SIG-M5 treated with dmso at 0.1 percent for 504 hours (cell line): ENCODE results near the gene ZNG1F.
"Not testable (repeated sequence)": the region's sequence is repeated elsewhere in the genome, so short reads cannot be mapped to it uniquely, and the experiment has no call there.

Experiments
- DNase-seq: peaks from one replicate; lab custom pipeline; 2025; ENCODE audit not compliant: unreplicated experiment; lab: John Stamatoyannopoulos, UW

The ZNG1F gene

DNA sequence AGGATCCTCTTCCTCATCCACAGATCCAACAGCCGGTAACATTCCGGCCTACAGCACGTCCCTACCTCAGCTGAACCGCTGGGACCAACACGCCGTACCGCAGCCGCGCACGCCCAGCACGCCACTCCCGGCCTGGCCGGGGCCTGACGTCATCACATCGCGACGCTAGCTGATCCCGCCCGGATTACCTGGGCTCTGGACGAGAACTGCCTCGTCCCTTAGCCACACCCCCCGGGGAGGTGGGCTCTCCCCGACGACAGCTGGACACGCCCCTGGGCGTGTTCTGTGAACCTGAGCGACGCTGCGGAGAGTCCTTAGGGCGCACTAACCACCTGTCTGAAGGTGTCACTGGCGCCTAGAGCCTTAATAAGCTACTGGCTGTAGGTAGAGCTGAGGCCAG lies at the start of gene ZNG1F:
Gene ZNG1F, minus strand, starts transcription at position 101 of the 400 bp plus-strand sequence. Its CDS starts 59 bp downstream, at position 42.
- DNase-seq, result not testable (repeated sequence)

DNA sequence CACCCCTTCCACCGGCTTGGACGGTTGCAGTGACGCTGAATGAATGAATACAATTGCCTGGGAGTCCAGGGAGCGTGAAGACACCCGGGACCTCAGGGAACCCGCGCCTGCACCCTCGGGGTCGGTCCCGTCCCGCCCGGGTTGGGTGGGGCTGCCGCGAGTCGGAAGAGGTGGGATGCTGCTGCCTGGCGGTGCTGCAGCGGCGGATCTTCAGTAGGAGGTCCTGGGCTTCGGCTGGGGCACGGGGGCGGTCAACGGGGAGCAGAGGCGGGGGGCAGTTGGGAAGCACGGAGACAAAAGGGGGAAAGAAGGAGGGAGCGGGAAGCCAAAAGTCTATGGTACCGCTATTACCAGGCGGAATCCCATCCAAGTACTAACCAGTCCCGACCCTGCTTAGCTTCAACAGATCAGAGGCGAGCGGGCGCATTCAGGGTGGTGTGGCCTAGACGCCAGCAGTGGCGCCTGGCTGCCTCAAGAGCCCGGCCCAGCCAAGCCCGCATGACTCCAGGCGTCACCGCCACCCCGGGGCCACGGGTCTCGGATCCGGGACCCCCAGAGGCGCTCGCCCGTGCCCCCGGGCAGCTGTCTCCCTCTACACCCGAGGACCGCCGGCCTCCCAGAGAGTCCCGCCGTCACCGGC lies 48.1 kb upstream of the ZNG1F start:
- not testable (repeated sequence) for DNase-seq

DNA sequence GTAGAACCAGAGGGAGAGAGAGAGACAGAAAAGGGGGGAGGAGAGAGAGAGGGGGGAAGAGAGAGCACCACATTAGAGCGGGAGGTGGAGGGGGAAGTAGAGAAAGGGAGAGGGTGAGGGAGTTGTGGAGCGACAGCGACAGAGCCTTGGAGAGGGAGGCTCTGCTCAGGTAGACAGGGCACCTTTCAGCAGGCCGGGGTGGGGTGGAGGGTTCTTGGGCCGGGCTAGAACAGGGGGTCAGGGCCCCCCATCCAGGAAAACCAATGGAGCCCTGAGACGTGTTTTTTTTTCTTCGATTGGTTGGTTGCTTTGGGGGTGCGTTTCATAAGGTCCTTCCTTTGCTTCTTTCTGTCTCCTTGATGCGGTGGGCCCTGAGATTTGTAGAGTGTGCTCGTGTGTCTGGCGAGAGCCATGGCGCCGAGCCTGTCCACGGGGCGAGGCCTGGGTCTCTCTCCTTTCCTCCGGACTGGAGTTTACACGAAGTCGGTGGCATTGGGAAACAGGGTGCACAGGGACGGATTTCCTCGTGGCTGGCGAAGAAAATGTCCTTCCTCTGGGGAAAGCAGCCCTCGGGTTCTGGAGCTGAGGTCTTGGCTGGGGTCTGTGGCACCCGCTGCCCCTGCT lies 47.5 kb upstream of the ZNG1F start:
- not testable (repeated sequence) for DNase-seq

DNA sequence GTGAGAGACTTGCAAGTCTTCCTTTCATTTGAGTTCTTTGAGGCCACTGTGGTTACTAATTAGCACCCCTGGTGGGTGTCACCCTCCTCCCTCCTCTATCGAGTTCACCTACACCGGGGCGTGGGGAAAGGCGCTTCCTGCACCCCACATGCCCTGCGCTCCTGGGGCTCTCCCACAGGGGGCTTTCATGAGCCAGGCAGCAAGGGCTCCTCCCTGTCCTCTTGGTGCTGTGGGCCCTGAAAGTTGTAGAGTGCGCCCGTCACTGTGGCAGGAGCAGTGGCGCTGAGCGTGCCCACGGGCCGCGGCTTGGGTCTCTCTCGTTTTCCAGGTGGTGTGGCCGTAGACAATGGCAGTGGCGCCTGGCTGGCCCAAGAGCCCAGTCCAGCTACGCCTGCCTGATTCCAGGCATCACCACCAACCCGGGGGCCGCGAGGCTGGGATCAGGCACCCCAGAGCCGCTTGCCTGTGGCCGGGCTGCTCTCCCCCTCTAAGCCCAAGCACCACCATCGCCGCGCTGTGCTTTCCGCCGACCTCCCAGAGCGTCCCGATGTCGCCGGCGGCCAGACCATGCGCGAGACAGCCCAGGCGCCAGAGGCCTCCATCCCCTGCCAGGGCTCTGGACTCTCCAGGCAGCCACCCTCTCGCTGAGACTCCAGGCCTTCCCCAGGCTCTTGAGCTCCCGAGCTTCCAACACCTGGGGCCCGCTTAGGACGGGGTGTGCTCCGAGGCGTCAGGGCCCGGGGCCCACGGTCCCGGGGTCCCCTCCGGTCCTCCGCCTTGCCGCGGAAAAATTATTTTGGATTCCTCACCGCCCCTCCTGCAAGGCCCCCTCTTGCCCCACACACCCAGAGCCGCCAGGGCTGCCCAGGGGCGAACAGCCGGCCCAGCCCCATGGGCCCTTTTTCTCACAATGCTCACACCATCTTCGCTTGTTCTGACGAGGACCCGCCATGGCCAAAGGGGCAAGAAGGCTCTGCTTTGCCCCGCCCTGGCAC lies 46.0 kb upstream of the ZNG1F start:
- not testable (repeated sequence) for DNase-seq

DNA sequence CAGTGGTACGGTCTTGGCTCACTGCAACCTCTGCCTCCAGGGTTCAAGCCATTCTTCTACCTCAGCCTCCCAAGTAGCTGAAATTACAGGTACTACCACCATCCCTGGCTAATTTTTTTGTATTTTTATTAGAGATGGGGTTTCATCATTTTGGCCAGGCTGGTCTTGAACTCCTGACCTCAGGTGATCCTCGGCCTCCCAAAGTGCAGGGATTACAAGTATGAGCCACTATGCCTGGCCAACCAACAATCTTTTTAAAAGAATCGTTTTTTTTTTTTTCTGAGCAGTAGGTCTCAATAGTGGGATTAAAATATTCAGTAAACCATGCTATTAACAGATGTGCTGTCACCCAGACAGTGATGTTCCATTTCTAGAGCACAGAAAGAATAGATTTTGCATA lies 45.1 kb upstream of the ZNG1F start:
- not testable (repeated sequence) for DNase-seq

DNA sequence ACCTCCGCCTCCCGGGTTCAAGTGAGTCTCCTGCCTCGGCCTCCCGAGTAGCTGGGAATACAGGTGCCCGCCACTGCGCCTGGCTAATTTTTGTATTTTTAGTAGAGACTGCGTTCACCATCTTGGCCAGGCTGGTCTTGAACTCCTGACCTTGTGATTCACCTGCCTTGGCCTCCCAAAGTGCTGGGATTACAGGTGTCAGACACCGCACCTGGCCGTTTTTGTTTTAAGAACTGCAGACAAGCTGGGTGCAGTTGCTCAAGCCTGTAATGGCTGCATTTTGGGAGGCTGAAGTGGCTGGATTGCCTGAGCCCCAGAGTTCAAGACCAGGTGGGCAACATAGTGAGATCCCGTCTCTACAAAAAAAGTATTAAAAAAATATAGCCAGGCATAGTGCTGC lies 43.2 kb upstream of the ZNG1F start:
- DNase-seq, result not testable (repeated sequence)

DNA sequence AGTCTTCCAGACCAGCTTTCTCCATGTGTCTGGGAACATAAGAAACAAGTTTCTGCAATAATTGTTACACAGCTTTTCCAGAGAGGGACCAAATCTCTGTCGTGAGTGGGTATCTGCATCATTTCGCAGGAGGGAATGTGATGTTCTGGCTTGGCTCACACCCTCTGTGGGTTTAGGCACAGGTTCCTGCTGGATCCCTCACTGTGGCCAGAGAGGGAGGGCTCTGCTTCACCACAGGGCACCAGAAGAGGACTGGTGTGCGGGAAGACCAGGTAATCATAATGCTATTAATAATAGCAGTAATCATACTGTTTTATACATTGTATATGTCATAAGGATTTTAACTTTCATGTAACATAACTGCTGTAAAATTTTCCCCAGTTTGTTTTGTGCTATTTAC lies 41.3 kb upstream of the ZNG1F start:
- DNase-seq, result not testable (repeated sequence)

DNA sequence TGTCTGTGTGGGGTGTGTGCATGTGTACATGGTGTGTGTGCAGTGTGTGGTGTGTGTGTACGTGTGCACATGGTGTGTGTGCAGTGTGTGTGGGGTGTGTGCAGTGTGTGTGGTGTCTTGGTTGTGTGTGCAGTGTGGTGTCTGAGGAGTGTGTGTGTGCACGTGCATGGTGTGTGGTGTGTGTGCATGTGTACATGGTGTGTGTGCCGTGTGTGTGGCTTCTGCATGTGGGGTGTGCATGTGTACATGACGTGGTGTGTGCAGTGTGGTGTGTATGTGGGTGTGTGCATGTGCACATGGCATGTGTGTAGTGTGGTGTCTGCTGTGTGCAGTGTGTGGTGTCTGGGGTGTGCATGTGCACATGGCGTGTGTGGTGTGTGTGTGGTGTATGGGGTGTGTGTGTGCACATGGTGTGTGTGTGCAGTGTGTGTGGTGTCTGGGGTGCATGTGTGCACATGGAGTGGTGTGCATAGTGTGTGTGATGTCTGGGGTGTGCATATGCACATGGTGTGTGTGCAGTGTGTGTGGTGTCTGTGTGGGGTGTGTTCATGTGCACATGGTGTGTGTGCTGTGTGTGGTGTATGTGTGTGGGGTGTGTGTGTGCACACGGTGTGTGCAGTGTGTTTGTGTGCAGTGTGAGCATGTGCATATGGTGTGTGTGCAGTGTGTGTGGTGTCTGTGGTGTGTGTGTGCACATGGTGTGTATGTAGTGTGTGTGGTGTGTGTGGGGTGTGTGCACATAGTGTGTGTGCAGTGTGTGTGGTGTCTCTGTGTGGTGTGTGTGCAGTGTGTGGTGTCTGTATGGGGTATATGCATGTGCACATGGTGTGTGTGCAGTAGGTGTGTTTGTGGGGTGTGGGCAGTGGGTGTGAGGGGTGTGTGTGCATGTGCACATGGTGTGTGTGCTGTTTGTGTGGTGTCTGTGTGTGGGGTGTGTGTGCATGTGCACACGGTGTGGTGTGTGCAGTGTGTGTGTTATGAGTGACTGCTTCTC lies 40.6 kb upstream of the ZNG1F start:
- DNase-seq, result no peak

DNA sequence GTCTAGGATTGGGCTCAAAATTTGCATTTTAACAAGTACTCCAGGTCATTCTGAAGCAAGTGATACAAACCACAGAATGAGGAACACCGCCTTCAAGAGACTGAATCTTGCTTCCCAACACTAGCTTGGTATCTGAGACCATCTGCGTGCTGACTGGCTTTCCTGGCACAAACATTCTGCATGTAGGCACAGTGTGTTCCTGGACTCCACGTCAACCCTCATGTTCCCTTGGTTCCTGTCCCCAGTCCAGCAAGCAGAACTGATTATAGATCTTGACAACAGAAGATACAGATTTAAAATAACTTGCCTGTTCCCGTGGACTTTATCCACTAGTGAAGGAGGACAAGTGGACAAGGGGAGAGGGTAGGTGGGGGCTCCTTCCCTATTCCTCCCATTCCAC lies 30.7 kb upstream of the ZNG1F start:
- not testable (repeated sequence) for DNase-seq

DNA sequence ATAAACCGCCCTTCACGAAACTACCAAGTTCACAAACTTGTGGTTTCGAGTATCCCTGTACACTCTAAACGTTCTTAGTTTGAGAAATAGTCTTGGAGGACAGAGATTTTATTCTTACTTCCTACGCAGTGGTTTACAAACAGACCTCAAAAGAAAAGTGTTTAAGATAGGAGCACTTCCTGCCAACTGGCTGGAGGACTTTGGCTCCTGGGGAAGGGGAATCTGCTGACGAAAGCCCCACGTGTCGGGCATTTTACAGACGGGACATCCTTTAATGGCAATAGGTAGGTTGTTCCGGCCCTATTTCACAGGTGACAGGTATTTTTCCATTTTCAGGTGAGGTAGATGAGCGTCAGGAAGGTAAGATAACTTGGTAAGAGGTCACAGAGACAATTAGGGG lies 678 bp downstream of the ZNG1F start:
- not testable (repeated sequence) for DNase-seq

DNA sequence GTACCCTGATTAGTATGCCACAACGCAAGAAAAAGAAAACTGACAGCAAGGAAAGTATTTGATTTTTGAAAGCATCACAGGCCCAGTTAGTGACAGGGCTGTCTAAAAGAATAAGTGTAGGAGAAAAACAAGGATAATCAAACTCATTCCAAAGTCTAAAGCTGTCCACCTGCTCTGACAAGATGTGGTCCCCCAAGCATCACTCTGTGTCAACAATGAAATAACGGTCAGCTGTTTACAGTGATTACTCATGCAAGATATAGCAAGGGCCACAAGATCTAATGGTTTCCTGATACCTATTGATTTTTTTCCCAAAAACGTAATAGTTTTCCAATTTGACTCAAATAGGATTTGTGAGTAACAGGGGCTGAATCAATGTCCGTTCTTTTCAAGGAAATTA lies 14.1 kb downstream of the ZNG1F start:
- not testable (repeated sequence) for DNase-seq

DNA sequence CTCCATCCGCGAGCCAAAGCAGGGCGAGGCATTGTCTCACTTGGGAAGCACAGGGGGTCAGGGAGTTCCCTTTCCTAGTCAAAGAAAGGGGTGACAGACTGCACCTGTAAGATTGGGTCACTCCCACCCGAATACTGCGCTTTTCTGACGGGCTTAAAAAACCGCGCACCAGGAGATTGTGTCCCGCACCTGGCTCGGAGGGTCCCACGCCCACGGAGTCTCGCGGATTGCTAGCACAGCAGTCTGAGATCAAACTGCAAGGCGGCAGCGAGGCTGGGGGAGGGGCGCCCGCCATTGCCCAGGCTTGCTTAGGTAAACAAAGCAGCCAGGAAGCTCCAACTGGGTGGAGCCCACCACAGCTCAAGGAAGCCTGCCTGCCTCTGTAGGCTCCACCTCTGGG lies 39.0 kb downstream of the ZNG1F start:
- not testable (repeated sequence) for DNase-seq

DNA sequence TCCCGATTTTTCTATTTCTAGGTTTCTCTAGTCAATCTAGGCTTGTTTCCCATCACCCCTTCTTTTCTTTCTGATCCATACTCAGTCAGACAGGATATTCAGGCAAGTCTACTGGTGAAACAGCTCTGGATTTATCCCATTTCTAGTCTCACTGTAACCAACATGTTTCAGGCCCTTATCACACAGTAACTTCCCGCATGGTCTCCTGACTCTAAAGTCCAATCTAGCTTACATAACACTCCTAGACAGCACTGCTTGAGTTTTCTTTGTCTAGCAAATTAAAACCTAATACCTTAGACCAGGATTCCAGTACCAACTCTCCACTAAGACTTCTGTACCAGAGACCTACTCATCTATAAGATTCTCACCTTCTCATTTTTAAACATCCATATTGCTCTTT lies 47.2 kb downstream of the ZNG1F start:
- not testable (repeated sequence) for DNase-seq

DNA sequence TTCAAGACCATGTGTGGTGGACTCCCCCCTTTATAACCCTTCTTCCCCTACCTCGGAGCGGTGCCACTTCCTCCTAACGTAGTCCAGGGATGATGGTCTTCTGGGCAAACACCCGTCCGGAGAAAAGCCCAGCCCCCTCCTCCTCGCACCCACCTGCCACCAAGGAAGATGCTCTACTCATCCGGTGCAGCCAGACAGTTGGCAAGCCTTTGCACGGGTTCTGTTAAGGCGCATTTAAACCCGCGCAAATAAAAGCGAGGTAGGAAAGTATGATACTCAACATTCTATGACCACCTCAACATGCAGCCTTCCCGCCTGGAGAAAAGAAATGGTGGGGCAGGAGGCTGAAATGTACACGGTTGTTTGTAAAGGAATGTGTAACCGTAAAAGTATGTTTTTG lies 60.5 kb downstream of the ZNG1F start, which contains the start of gene FOXD4L6:
Gene FOXD4L6, minus strand, starts transcription at position 101 of the 400 bp plus-strand sequence. CDS start 298 bp downstream, outside the sequence.
- not testable (repeated sequence) for DNase-seq

DNA sequence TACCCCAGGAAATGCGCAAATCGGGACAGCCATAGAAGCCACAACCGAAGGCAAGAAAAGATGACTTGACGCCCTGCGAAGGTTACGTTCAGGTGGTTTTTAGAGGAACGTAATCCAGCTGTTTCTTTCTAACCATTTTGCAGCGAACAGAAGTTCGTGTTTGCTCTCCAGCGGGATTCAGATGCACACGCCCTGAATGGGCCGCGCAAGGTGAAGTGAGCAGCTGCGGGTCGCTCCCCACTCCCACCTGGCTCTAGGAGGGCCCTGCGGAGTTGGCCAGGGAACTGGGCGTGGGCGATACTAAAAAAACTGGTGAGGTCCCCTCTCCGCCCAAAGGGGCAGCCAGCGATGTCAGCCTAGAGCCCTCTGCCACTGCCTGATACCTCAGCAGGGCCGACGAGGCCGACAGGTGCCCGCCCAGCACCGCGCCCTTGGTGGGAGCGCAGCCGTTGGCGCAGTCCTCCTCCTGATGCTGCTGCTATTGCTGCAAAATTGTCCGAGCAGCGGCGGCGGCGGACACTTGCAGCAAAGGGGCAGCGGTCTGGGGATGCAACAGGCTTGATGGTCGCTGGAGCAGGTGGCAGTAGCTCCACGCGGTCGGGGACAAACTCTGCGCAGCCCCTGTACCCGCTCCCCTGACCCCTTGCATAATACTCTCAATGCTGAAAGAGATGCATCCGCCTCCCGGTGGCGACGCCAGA lies 62.2 kb downstream of the ZNG1F start:
- not testable (repeated sequence) for DNase-seq

DNA sequence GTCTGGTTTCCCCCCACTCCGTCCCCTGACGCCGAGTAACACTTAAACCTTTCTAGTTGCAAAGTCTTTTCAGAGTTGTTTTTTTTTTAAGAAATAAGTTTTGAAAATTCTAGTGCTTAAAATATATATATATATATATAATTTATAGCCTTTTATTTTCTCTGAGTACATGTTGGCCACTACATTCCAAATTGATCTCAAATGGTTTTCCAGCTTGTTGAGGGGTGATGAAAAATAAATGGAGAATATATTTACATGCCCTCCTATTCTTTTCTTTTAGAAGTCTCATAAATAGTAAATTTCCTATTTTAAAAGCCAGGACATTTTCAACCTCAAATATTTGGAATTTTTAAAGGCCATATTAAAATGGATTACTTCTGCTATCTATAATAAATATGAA lies 63.2 kb downstream of the ZNG1F start:
- not testable (repeated sequence) for DNase-seq

DNA sequence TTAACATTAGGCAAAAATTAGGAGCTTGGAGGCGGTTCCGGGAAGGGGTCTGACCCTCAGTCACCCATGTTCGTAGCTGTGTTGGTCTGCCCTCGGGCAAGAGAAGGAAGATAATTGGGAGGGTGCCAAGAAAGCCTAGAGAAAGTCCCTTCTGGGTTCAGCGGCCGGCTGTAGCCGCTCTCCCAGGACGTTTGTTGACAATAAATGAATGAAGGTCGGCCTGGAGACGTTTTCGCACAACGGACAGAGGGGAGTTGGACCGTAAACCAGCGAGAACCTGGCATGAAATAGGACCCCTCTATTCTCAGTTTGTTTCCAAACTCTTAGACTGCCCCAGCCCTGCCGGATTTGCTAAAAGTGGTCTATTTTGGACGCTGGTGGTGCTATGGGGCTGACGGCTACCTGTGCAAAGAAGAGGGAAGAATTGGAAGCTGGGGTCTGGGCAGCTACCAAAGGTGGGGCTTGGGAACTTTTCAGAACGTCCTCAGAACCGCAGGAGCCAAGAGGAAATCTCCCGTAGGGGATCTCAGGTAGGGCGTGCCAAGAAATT lies 63.9 kb downstream of the ZNG1F start:
- not testable (repeated sequence) for DNase-seq

DNA sequence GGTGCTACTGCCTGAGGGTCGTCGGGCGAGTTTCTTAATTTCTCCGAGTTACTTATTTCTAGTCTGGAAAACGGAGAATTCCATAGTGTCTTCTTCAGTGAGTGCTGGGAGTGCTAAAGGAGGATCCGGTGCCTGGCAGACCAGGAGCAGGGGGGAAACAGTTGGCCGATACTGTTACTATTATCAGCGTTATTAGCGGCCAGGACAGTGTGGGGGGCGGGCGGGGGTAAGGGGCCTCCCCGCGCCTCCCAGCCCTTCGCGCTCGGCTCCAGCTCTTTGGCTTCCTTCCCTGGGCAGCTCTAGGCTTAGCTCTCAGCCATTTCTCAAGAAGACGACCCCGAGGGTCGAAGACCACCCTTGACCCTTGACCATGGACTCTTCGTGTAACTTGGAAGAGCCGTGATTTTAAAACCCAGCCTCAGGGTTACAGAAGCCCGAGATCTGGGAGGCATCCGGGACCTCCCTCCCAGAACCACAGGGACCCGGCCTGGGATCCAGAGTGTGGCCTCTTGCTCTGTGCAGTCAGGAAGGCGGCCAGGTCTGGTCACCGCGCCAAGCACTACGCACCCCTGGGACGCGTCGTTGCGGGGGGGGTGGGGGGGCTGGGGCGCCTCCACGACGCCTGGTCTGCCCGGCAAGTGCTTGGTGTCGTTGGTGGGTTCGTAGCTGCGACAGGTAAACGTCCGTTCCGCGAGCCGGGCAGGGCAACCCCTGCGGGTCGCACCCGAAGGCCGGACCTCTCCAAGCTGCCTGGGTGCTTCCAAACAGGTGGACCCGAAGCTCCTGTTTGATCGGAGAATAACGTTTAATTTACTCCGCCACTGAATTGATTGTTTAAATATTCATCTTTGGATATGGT lies 64.6 kb downstream of the ZNG1F start:
- not testable (repeated sequence) for DNase-seq
